WTC11 (cell line): ENCODE data around the gene PSMB9. TPM values are rescaled to one million over a fixed set of nuclear protein-coding genes. Genes with fewer than 3 reads are reported as not detected.

Experiments used
- ATAC-seq: fragments of 200-7000 bp; cut with Tn5 transposase; 2 replicates; pipeline ENCODE4 v1.10.0; 2021; ENCODE audit warnings: mild to moderate bottlenecking, moderate library complexity
- CTCF ChIA-PET: fragments of 300-600 bp; sonication (Branson Sonifier 250); formaldehyde crosslinking; loops from one replicate; lab custom pipeline; 2021; ENCODE audit warnings: antibody characterized with exemption; lab: Charles Lee
- POLR2A ChIA-PET: fragments of 350-600 bp; sonication (Branson Sonifier 250); formaldehyde crosslinking; loops from one replicate; lab custom pipeline; 2021; ENCODE audit warnings: antibody characterized with exemption; lab: Charles Lee
- DNase-seq: peaks from one replicate; pipeline ENCODE4 v3.0.0; 2021; ENCODE audit warnings: low spot score
- H3K27ac Mint-ChIP-seq: 2 replicates; pipeline ENCODE4 v1.8.0; 2021; ENCODE audit warnings: mixed read lengths
- H3K27me3 Mint-ChIP-seq: 2 replicates; pipeline ENCODE4 v1.8.0; 2021; ENCODE audit warnings: low read depth, mild to moderate bottlenecking, moderate library complexity, mixed read lengths
- H3K36me3 Mint-ChIP-seq: 2 replicates; pipeline ENCODE4 v1.8.0; 2021; ENCODE audit warnings: mixed read lengths
- H3K4me1 Mint-ChIP-seq: 2 replicates; pipeline ENCODE4 v1.8.0; 2022; ENCODE audit warnings: mixed read lengths
- H3K4me3 Mint-ChIP-seq: 2 replicates; pipeline ENCODE4 v1.8.0; 2021; ENCODE audit warnings: mild to moderate bottlenecking, moderate library complexity, mixed read lengths
- H3K9me3 Mint-ChIP-seq: 2 replicates; pipeline ENCODE4 v1.8.0; 2021; ENCODE audit warnings: mixed read lengths
- ATF6 ChIP-seq: sonication (generic); formaldehyde crosslinking; IDR thresholded peaks from 2 replicates; pipeline ENCODE4 v1.8.1; 2023; ENCODE audit warnings: mild to moderate bottlenecking, missing genetic modification reagents
- CBFB ChIP-seq: sonication (generic); formaldehyde crosslinking; IDR thresholded peaks from 2 replicates; pipeline ENCODE4 v1.8.1; 2022; ENCODE audit warnings: mild to moderate bottlenecking, low read depth, missing genetic modification reagents
- CDX4 ChIP-seq: fragments of 250-450 bp; sonication (Bioruptor Pico); IDR thresholded peaks from 2 replicates; pipeline ENCODE4 v1.9.0; 2021; ENCODE audit warnings: moderate library complexity, mild to moderate bottlenecking, inconsistent platforms, borderline replicate concordance
- ERG ChIP-seq: fragments of 250-450 bp; sonication (Bioruptor Pico); IDR thresholded peaks from 2 replicates; pipeline ENCODE4 v1.8.0; 2021; ENCODE audit warnings: mild to moderate bottlenecking
- MLX ChIP-seq: sonication (generic); formaldehyde crosslinking; IDR thresholded peaks from 2 replicates; pipeline ENCODE4 v1.8.1; 2023; ENCODE audit warnings: mild to moderate bottlenecking, missing genetic modification reagents, moderate library complexity
- NFE2L1 ChIP-seq: sonication (generic); formaldehyde crosslinking; IDR thresholded peaks from 2 replicates; pipeline ENCODE4 v1.8.1; 2023; ENCODE audit warnings: missing genetic modification reagents
- NR1H2 ChIP-seq: sonication (generic); formaldehyde crosslinking; IDR thresholded peaks from 2 replicates; pipeline ENCODE4 v1.9.0; 2021; ENCODE audit warnings: mild to moderate bottlenecking, moderate library complexity, missing genetic modification reagents
- PREB ChIP-seq: sonication (generic); formaldehyde crosslinking; IDR thresholded peaks from 2 replicates; pipeline ENCODE4 v1.8.1; 2022; ENCODE audit warnings: mild to moderate bottlenecking, missing genetic modification reagents, moderate library complexity, borderline replicate concordance
- RELA ChIP-seq: sonication (generic); formaldehyde crosslinking; IDR thresholded peaks from 2 replicates; pipeline ENCODE4 v1.8.1; 2022; ENCODE audit warnings: missing genetic modification reagents, mild to moderate bottlenecking, borderline replicate concordance
- RORB ChIP-seq: fragments of 250-450 bp; sonication (Bioruptor Pico); IDR thresholded peaks from 2 replicates; pipeline ENCODE4 v1.9.0; 2021; ENCODE audit warnings: mild to moderate bottlenecking
- SMAD4 ChIP-seq: sonication (generic); formaldehyde crosslinking; IDR thresholded peaks from 2 replicates; pipeline ENCODE4 v1.8.0; 2022; ENCODE audit warnings: mild to moderate bottlenecking, missing genetic modification reagents
- SP1 ChIP-seq: sonication (generic); formaldehyde crosslinking; conservative IDR thresholded peaks from 2 replicates; pipeline ENCODE4 v1.8.1; 2022; ENCODE audit warnings: missing genetic modification reagents
- STAT6 ChIP-seq: sonication (generic); formaldehyde crosslinking; conservative IDR thresholded peaks from 2 replicates; pipeline ENCODE4 v1.8.1; 2023; ENCODE audit warnings: mild to moderate bottlenecking, low read depth, missing genetic modification reagents, moderate library complexity
- ZNF263 ChIP-seq: sonication (generic); formaldehyde crosslinking; IDR thresholded peaks from 2 replicates; pipeline ENCODE4 v1.8.1; 2022; ENCODE audit warnings: low read depth, mild to moderate bottlenecking, moderate library complexity, missing genetic modification reagents
- ZNF532 ChIP-seq: fragments of 250-450 bp; sonication (Bioruptor Pico); IDR thresholded peaks from 2 replicates; pipeline ENCODE4 v1.9.0; 2021; ENCODE audit warnings: mild to moderate bottlenecking, borderline replicate concordance
- total RNA-seq: library from RNA; stranded (reverse); gene quantifications from 3 replicates; pipeline ENCODE4 v1.2.3, GENCODE V29; 2021

PSMB9 gene
- total RNA-seq, 1 experiment from 2014 or later, result 1.8 TPM

- no peak for TF ChIP-seq MLX (CRISPR knock-in tag)
- no peak for TF ChIP-seq PREB (CRISPR knock-in tag)
Measured at GRCh38 chr6:32815115-32815514, 38.9 kb upstream of the PSMB9 start (continued).

- H3K27me3 Mint-ChIP-seq, result peaks cover 19% of the 10 kb centered on the region
- DNase-seq (no peak), ATAC-seq (no peak)
- no peak overlapping the region for H3K4me3 Mint-ChIP-seq
- no peaks in the 10 kb centered on the region for H3K4me1 Mint-ChIP-seq
- POLR2A ChIA-PET, result no interaction called here
- H3K27ac Mint-ChIP-seq, result no peak overlapping the region
- CTCF ChIA-PET, result no interaction called here
- no peaks in the 10 kb centered on the region for H3K9me3 Mint-ChIP-seq
- TF ChIP-seq ERG (CRISPR knock-in tag) (no peak), ZNF532 (CRISPR knock-in tag) (no peak), ATF6 (no peak), NFE2L1 (CRISPR knock-in tag) (no peak), PREB (CRISPR knock-in tag) (no peak), RORB (CRISPR knock-in tag) (no peak), STAT6 (CRISPR knock-in tag) (no peak), CDX4 (CRISPR knock-in tag) (no peak), RELA (CRISPR knock-in tag) (no peak), NR1H2 (CRISPR knock-in tag) (no peak), CBFB (CRISPR knock-in tag) (no peak), SP1 (no peak), ZNF263 (CRISPR knock-in tag) (no peak), SMAD4 (CRISPR knock-in tag) (no peak)
- no peaks in the 10 kb centered on the region for H3K36me3 Mint-ChIP-seq
Measured at GRCh38 chr6:32815996-32816395, 38.0 kb upstream of the PSMB9 start.
